HG02759 (cell line): ENCODE data around the gene PDE4D.
"Not testable (repeated sequence)": the region's sequence is repeated elsewhere in the genome, so short reads cannot be mapped to it uniquely, and the experiment has no call there.

Source experiments
- ATAC-seq: cut with Tn5 transposase; IDR thresholded peaks from one replicate; pipeline ENCODE4 v1.9.1; 2021; ENCODE audit warnings: mild to moderate bottlenecking, moderate library complexity; ENCODE audit not compliant: unreplicated experiment

The PDE4D gene

GRCh38 chr5:59390989-59391388 lies 502.5 kb downstream of the PDE4D start:
- ATAC-seq: no peak

GRCh38 chr5:59390074-59390659 lies 503.4 kb downstream of the PDE4D start:
- ATAC-seq: no peak

GRCh38 chr5:59387127-59387526 lies 506.4 kb downstream of the PDE4D start:
- ATAC-seq: no peak

GRCh38 chr5:59385700-59386099 lies 507.8 kb downstream of the PDE4D start:
- no peak for ATAC-seq

GRCh38 chr5:59380350-59380951 lies 513.1 kb downstream of the PDE4D start:
- peak; percentile 95 for ATAC-seq

DNA sequence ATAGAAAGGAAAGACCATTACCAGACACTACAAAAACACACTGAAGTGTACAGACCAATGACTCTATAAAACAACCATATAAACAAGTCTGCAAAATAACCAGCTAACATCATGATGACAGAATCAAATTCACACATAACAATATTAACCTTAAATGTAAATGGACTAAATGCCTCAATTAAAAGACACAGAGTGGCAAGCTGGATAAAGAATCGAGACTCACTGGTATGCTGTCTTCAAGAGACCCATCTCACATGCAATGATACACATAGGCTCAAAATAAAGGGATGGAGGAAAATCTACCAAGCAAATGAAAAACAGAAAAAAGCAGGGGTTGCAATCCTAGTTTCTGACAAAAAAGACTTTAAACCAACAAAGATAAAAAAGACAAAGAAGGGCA lies 519.5 kb downstream of the PDE4D start:
- ATAC-seq: not testable (repeated sequence)

- ATAC-seq: no peak
Measured at GRCh38 chr5:59371525-59372127, 521.9 kb downstream of the PDE4D start.

DNA sequence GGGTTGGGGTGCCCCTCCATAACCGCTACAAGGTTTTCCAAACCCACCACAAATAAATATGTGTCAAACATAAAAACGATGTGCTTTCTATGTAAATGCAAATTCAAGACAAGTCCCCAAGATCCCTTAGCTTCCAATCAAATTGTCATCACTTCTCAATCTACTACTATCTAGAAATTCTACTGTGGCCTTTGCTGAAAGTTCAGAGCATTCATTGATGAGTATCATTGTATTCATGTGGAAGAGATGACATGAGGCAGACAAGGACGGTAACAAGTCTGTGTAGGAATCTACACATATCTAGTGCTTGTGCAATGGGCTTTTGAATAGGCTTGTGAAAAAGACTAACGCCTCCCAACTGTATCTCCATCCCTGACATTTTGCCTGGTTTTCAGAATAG lies 524.6 kb downstream of the PDE4D start:
- no peak for ATAC-seq

- ATAC-seq: peak; percentile 63
Measured at GRCh38 chr5:59367791-59368394, 525.6 kb downstream of the PDE4D start.

DNA sequence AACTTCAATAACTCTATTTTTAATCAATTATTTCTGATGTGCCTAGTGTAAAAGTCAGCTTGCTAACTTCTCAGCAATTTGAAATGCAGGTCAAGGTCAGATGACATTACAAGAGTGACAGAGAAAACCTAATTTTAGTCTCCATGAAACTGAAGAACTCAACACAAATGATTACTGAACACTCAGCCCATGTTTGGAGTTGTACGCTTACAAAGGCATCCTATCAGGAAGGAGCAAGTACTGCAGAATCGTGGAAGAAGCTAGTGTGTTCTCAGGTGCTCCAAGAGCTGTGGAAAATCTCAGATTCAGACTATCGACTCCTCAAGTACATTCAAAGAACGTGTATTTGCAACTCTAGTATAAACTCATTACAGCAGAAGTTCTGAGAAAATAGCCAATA lies 526.7 kb downstream of the PDE4D start:
- ATAC-seq: no peak

GRCh38 chr5:59362438-59362837 lies 531.1 kb downstream of the PDE4D start:
- ATAC-seq: no peak

DNA sequence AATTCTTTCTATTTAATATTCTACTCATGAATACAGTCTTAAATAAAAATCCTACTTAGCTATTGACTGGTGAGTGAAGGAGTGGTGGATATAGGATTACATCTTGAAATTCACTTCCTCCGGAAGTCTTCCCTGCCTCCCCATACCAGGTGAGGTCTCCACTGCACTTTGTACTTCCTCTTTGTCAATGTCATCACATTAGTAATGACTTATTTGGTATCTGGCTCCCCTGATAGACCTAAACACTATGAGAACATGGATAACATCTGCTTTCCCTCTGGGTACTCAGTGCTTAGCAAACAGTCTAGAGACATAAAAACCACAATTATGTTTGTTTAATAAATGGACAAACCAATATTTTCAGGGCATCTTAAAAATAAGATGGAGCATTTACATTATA lies 532.1 kb downstream of the PDE4D start:
- no peak for ATAC-seq

GRCh38 chr5:59360130-59360555 lies 533.4 kb downstream of the PDE4D start:
- no peak for ATAC-seq

DNA sequence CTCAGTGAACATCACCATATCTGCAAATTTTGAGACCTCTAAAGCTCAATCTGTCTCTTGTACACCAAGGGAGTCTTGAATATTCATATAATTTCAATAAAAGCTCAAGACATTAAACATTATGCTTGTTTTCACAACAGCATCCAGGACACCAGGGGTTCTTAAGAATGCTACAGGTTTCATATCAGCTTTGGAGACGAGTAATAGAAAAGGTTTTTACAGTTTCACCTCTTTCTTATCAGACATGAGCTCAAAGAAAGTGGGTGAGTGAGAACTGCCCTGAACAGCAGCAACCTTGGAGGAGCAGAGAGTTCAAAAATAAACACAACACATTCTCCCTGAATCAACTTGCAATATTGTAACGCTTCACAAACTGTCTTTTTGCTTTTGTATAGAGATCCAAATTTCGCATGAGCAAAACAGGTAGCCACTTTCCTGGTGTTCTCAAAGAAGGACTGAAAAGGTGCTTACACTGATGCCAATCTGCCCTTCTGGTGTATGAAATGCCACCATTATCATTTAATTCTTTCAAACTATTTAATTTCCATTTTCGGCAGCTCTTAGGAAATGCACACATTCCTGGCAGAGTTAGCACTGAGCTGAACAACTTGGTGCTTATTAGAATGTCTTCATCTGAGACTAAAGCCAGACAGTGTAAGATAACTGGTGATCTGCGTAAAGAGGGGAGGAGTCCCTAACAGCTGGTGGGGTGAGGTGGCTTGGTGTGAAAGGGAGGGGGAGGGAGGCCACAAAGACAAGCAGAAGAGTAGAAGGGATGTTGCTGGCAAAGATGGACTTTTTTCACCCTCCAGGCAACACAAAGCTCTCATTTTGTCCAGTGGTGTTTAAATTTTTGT lies 535.3 kb downstream of the PDE4D start:
- no peak for ATAC-seq

GRCh38 chr5:59357381-59357977 lies 536.0 kb downstream of the PDE4D start:
- no peak for ATAC-seq

- no peak for ATAC-seq
Measured at GRCh38 chr5:59356813-59357380, 536.6 kb downstream of the PDE4D start.

- ATAC-seq: no peak
Measured at GRCh38 chr5:59354811-59355210, 538.7 kb downstream of the PDE4D start.

DNA sequence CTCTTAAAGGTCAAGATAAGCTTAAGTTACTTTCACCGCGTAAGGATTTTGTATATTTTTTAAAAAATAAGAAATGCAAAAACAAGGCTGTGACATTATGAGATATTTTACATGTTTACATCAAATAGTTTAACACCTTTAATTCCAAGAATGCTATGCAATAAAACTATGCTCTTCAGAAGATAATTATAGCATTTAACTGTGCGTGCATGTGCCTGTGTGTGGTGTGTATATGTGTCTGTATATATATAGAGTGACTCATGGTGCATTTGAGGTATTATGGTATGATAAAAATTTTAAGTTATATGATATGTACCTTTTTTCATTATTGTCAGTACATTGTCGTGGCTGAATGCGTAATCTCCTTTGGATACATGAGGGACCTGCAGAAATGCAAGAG lies 539.3 kb downstream of the PDE4D start:
- no peak for ATAC-seq

GRCh38 chr5:59351076-59351794 lies 542.3 kb downstream of the PDE4D start:
- no peak for ATAC-seq

- ATAC-seq: no peak
Measured at GRCh38 chr5:59348189-59348588, 545.3 kb downstream of the PDE4D start.
